ENCODE results near the gene PAQR9. TPM values are rescaled to one million over a fixed set of nuclear protein-coding genes. Genes with fewer than 3 reads are reported as not detected.

Gene PAQR9
- total RNA-seq, 4 donors from 2014 or later = not detected

DNA sequence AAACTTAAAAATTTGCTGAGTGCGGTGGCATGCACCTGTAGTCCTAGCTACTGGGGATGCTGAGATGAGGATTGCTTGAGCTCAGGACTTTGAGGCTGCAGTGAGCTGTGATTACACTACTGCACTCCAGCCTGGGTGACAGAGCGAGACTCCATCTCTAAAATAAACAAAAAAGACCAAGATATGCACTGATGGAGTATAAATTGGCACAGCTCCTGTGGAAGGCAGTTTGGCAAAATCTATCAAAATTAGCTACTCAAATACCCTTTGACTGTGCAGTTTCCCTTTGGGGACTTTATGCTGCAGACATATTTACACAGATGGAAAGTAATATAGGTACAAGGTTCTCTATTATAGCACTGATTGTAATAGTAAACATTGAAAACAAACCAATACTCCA, 19.8 kb upstream of the PAQR9 start:
- intact Hi-C loops (cut with DNase I) = no loop called here
- no peaks in the 10 kb centered on the region for H3K27me3 ChIP-seq
- H3K27ac ChIP-seq = no peak overlapping the region
- H3K36me3 ChIP-seq = no peaks in the 10 kb centered on the region
- TF ChIP-seq, protein P1, sequence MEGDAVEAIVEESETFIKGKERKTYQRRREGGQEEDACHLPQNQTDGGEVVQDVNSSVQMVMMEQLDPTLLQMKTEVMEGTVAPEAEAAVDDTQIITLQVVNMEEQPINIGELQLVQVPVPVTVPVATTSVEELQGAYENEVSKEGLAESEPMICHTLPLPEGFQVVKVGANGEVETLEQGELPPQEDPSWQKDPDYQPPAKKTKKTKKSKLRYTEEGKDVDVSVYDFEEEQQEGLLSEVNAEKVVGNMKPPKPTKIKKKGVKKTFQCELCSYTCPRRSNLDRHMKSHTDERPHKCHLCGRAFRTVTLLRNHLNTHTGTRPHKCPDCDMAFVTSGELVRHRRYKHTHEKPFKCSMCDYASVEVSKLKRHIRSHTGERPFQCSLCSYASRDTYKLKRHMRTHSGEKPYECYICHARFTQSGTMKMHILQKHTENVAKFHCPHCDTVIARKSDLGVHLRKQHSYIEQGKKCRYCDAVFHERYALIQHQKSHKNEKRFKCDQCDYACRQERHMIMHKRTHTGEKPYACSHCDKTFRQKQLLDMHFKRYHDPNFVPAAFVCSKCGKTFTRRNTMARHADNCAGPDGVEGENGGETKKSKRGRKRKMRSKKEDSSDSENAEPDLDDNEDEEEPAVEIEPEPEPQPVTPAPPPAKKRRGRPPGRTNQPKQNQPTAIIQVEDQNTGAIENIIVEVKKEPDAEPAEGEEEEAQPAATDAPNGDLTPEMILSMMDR (IDR thresholded peaks at IDR 0.05) = no peak
- TF ChIP-seq POLR2A (IDR thresholded peaks at IDR 0.05) = no peak
- 61 to 64% methylated on average over 2 of the region's 2 CpGs for WGBS, 2 donors
- no peak for DNase-seq
- H3K9me3 ChIP-seq = no peaks in the 10 kb centered on the region
- H3K4me3 ChIP-seq (replicated peaks in 1 of 3) = no peak overlapping the region
- no peaks in the 10 kb centered on the region for H3K4me1 ChIP-seq

- H3K36me3 ChIP-seq = no peaks in the 10 kb centered on the region
- H3K27me3 ChIP-seq = no peaks in the 10 kb centered on the region
- TF ChIP-seq POLR2A (IDR thresholded peaks at IDR 0.05) = no peak
- TF ChIP-seq, protein P1 (IDR thresholded peaks at IDR 0.05) = no peak
- no peak for DNase-seq
- no peak overlapping the region for H3K4me3 ChIP-seq (replicated peaks in 1 of 3)
- no peaks in the 10 kb centered on the region for H3K4me1 ChIP-seq
- H3K9me3 ChIP-seq = no peaks in the 10 kb centered on the region
- H3K27ac ChIP-seq = no peak overlapping the region
- 47 to 51% methylated on average over 7 of the region's 7 CpGs for WGBS, 2 donors
- intact Hi-C loops (cut with DNase I) = no loop called here
Measured at GRCh38 chr3:142982038-142982773, 18.7 kb upstream of the PAQR9 start.

DNA sequence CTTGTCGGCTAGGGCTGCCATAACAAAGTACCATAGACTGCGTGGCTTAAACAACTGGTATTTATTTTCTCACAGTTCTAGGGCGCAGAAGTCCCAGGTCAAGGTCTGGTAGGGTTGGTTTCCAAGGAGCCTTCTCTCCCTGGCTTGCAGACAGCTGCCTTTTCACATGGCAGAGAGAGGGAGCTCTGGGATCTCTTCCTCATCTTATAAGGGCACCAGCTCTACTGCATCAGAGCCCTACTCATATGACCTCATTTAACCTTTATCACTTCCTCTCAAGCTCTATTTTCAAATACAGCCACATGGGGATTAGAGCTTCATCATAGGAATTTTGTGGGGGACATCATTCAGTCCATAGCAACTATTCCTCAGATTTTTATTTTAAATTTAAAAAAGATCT, 17.6 kb upstream of the PAQR9 start:
- Histone ChIP-seq H3K9me3 (no peaks in the 10 kb centered on the region), H3K27ac (no peak overlapping the region), H3K4me1 (no peaks in the 10 kb centered on the region), H3K4me3 (replicated peaks in 1 of 3) (no peak overlapping the region), H3K27me3 (no peaks in the 10 kb centered on the region), H3K36me3 (no peaks in the 10 kb centered on the region)
- no peak for DNase-seq
- WGBS, 2 donors = 61 to 68% methylated on average over 3 of the region's 3 CpGs
- no peak for TF ChIP-seq POLR2A (IDR thresholded peaks at IDR 0.05)
- TF ChIP-seq, protein P1 (IDR thresholded peaks at IDR 0.05) = no peak
- intact Hi-C loops (cut with DNase I) = no loop called here

DNA sequence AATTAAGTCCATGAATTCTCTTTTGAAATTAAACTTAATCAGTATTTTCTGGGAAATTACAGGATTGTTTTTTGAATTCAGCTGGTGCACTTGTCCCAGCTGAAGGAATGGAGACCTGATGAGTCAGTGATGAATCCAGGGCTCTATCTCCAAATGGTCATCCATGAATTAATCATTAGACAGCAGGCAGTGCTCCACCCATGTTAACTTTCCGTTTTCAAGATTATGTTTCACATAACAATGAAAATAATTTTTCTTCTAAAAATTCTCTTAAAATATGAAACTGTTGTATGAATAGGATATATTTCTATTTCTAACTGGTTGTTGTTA, 13.9 kb upstream of the PAQR9 start:
- DNase-seq = no peak
- Histone ChIP-seq H3K36me3 (no peaks in the 10 kb centered on the region), H3K4me3 (replicated peaks in 1 of 3) (no peak overlapping the region), H3K27me3 (no peaks in the 10 kb centered on the region), H3K27ac (no peak overlapping the region), H3K4me1 (no peaks in the 10 kb centered on the region), H3K9me3 (no peaks in the 10 kb centered on the region)
- 54 to 67% methylated on average over 1 of the region's 1 CpG for WGBS, 2 donors
- intact Hi-C loops (cut with DNase I) = no loop called here
- TF ChIP-seq POLR2A (IDR thresholded peaks at IDR 0.05) = no peak
- TF ChIP-seq, protein P1 (IDR thresholded peaks at IDR 0.05) = no peak

DNA sequence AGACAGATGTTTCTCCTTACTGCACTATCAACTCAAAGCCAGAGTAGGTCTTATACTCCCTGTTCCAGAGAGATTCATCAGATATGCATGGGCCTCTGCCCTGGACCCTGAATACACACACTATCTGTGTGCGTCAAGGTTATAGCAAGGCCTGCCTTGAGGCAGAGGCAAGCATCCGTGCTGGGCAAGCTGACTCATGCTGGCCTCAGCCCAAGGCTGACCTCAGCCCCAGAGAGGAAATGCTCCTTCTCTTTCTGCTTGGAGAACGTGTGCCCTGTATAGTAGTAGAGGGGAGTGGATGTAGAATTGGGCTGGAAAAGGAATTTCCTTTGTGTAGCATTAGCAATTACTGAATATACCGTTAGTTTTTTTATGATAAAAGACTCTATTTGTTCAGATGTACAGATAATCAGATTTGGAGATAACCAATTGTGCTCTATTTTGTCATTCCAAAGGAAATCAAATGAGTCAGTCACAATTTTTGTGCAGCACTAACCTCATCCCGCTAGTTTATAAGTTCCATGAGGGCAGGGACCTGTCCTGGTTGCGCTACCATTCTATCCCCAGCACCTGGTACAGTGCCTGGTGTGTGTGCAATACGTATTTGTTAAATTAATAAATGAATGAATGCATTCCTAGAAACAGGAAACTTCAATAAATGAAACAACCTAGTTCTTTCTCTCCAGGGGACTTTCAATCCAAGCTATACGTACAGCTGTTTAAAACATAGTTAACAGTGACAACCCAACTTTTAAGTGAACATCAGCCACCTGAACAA, 13.3 kb upstream of the PAQR9 start:
- Histone ChIP-seq H3K4me1 (no peaks in the 10 kb centered on the region), H3K9me3 (no peaks in the 10 kb centered on the region), H3K36me3 (no peaks in the 10 kb centered on the region), H3K4me3 (replicated peaks in 1 of 3) (no peak overlapping the region), H3K27ac (no peak overlapping the region), H3K27me3 (no peaks in the 10 kb centered on the region)
- DNase-seq = peak; percentile 18 to 39
- intact Hi-C loops (cut with DNase I) = no loop called here
- TF ChIP-seq, protein P1 (IDR thresholded peaks at IDR 0.05) = no peak
- TF ChIP-seq POLR2A (IDR thresholded peaks at IDR 0.05) = no peak
- WGBS, 2 donors = 66 to 67% methylated on average over 8 of the region's 8 CpGs

Data from thyroid gland (tissue), 4 donors.